A673 (cell line): ENCODE measurements around the gene CTIF. TPM values are rescaled to one million over a fixed set of nuclear protein-coding genes. Genes with fewer than 3 reads are reported as not detected.

Experiments
- BruUV-seq: library from RNA; stranded (reverse); fragments of 400-500 nt; replicated peaks from 2 replicates; lab custom pipeline; 2021; lab: Mats Ljungman, UMichigan
- CTCF ChIA-PET: fragments of 300-600 bp; sonication (Branson Sonifier 250); formaldehyde crosslinking; loops from one replicate; lab custom pipeline; 2022; ENCODE audit warnings: antibody characterized with exemption; lab: Charles Lee
- POLR2A ChIA-PET: fragments of 300-600 bp; sonication (Branson Sonifier 250); formaldehyde crosslinking; loops from one replicate; lab custom pipeline; 2022; ENCODE audit warnings: antibody characterized with exemption; ENCODE audit not compliant: low non-redundant PET; lab: Charles Lee
- DNase-seq: peaks from one replicate; pipeline ENCODE4 v3.0.0-alpha.2; 2015; ENCODE audit warnings: low spot score
- H3K27ac ChIP-seq: fragments of 200-600 bp; sonication (generic); 2 replicates; pipeline ENCODE4 v1.5.1; 2016; ENCODE audit warnings: mixed run types, low read depth, mild to moderate bottlenecking, mixed read lengths, antibody characterized with exemption, low read length; ENCODE audit not compliant: poor library complexity, severe bottlenecking
- H3K27me3 ChIP-seq: fragments of 200-600 bp; sonication (generic); replicated peaks from 2 replicates; pipeline ENCODE4 v1.6.1; 2017; ENCODE audit warnings: mixed run types, low read depth, mild to moderate bottlenecking, mixed read lengths, antibody characterized with exemption, low read length; ENCODE audit not compliant: insufficient read depth, poor library complexity
- H3K36me3 ChIP-seq: fragments of 200-600 bp; sonication (generic); 2 replicates; pipeline ENCODE4 v1.6.1; 2016; ENCODE audit warnings: mixed run types, mild to moderate bottlenecking, mixed read lengths, antibody characterized with exemption, low read length; ENCODE audit not compliant: insufficient read depth, poor library complexity, severe bottlenecking
- H3K4me1 ChIP-seq: fragments of 200-600 bp; sonication (generic); 2 replicates; pipeline ENCODE4 v1.6.1; 2017; ENCODE audit warnings: mixed run types, mild to moderate bottlenecking, mixed read lengths, antibody characterized with exemption, low read length; ENCODE audit not compliant: insufficient read depth, poor library complexity, severe bottlenecking
- H3K4me3 ChIP-seq: fragments of 200-600 bp; sonication (generic); 2 replicates; pipeline ENCODE4 v1.5.1; 2016; ENCODE audit warnings: low read depth, mixed run types, mild to moderate bottlenecking, mixed read lengths, low read length; ENCODE audit not compliant: poor library complexity, severe bottlenecking
- H3K9me3 ChIP-seq: fragments of 200-600 bp; sonication (generic); 2 replicates; pipeline ENCODE4 v1.6.1; 2016; ENCODE audit warnings: mixed run types, low read depth, mild to moderate bottlenecking, mixed read lengths, antibody characterized with exemption, low read length; ENCODE audit not compliant: poor library complexity, severe bottlenecking
- EZH2 ChIP-seq: fragments of 200-600 bp; sonication (generic); IDR thresholded peaks from 2 replicates; pipeline ENCODE4 v1.6.1; 2017; ENCODE audit warnings: borderline replicate concordance, low read depth, mild to moderate bottlenecking, mixed read lengths, antibody characterized with exemption, low read length; ENCODE audit not compliant: poor library complexity, severe bottlenecking
- intact Hi-C: fragments of 100-400 bp; cut with micrococcal nuclease; formaldehyde crosslinking; loops from one replicate; pipeline ENCODE4 v1.10.0; 2022; ENCODE audit not compliant: unreplicated experiment
- total RNA-seq: library from RNA; stranded (reverse); gene quantifications from 2 replicates; pipeline ENCODE4 v1.2.3, GENCODE V29; 2021
- TF ChIP-seq, protein P1 (sequence below): fragments of 300-800, 200-600 bp; sonication (generic); conservative IDR thresholded peaks from 2 replicates; pipeline ENCODE4 v1.5.1; 2017; ENCODE audit warnings: low read depth, mild to moderate bottlenecking, antibody characterized with exemption, low read length, moderate library complexity, mixed read lengths

CTIF gene
- total RNA-seq, 1 experiment from 2014 or later, result 23.5 TPM

DNA sequence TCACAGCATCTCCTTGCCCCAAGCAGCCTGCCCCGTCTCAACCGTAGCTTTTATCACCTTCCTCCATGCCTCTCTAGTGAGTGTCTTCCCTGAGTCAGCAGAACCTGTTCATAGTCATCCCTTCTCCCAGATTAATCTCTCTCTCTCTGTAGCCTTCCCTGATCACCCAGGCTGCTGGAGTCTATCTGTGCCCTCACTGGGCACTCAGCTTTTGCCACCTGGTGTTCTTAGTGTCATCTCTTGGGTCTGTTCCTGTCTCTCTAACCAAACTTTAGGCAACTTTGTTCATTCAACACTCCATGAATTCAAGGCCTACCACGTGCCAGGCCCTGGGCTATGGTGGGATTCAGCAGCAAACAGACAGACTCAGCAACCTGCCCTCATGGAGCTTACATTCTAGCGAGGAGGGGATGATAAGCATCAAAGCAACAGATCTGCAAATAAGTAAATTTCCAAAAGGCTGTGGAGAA is 252.8 kb downstream of the CTIF start:
- Histone ChIP-seq H3K4me1 (peaks cover 6% of the 10 kb centered on the region), H3K27ac (no peak overlapping the region), H3K9me3 (no peaks in the 10 kb centered on the region), H3K36me3 (no peaks in the 10 kb centered on the region), H3K27me3 (no peaks in the 10 kb centered on the region), H3K4me3 (no peak overlapping the region)
- DNase-seq, result no peak
- BruUV-seq, result no TSS peak
- POLR2A ChIA-PET, result no interaction called here
- CTCF ChIA-PET, result no interaction called here
- intact Hi-C loops, result no loop called here
- TF ChIP-seq EZH2, result no peak
- TF ChIP-seq, protein P1, sequence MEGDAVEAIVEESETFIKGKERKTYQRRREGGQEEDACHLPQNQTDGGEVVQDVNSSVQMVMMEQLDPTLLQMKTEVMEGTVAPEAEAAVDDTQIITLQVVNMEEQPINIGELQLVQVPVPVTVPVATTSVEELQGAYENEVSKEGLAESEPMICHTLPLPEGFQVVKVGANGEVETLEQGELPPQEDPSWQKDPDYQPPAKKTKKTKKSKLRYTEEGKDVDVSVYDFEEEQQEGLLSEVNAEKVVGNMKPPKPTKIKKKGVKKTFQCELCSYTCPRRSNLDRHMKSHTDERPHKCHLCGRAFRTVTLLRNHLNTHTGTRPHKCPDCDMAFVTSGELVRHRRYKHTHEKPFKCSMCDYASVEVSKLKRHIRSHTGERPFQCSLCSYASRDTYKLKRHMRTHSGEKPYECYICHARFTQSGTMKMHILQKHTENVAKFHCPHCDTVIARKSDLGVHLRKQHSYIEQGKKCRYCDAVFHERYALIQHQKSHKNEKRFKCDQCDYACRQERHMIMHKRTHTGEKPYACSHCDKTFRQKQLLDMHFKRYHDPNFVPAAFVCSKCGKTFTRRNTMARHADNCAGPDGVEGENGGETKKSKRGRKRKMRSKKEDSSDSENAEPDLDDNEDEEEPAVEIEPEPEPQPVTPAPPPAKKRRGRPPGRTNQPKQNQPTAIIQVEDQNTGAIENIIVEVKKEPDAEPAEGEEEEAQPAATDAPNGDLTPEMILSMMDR, result no peak

- H3K4me3 ChIP-seq, result no peak overlapping the region
- peaks cover 6% of the 10 kb centered on the region for H3K4me1 ChIP-seq
- H3K27ac ChIP-seq, result no peak overlapping the region
- no peaks in the 10 kb centered on the region for H3K36me3 ChIP-seq
- no peak for DNase-seq
- TF ChIP-seq EZH2, result no peak
- TF ChIP-seq, protein P1, result no peak
- H3K9me3 ChIP-seq, result no peaks in the 10 kb centered on the region
- intact Hi-C loops, result no loop called here
- no peaks in the 10 kb centered on the region for H3K27me3 ChIP-seq
- POLR2A ChIA-PET, result no interaction called here
- no TSS peak for BruUV-seq
- CTCF ChIA-PET, result no interaction called here
Observed at GRCh38 chr18:48792141-48792540, 253.3 kb downstream of the CTIF start.

GRCh38 chr18:48792611-48793380 is 254.0 kb downstream of the CTIF start:
- no peaks in the 10 kb centered on the region for H3K4me1 ChIP-seq
- no peak overlapping the region for H3K27ac ChIP-seq
- H3K36me3 ChIP-seq, result no peaks in the 10 kb centered on the region
- no peaks in the 10 kb centered on the region for H3K27me3 ChIP-seq
- POLR2A ChIA-PET, result no interaction called here
- intact Hi-C loops, result no loop called here
- H3K4me3 ChIP-seq, result no peak overlapping the region
- no TSS peak for BruUV-seq
- CTCF ChIA-PET, result no interaction called here
- no peaks in the 10 kb centered on the region for H3K9me3 ChIP-seq
- TF ChIP-seq, protein P1, result no peak
- no peak for TF ChIP-seq EZH2
- DNase-seq, result peak; percentile 17
